Transverse colon (tissue), 4 donors: ENCODE results near the gene LRSAM1. TPM values are rescaled to one million over a fixed set of nuclear protein-coding genes. Genes with fewer than 3 reads are reported as not detected.

Experiments used
- DNase-seq: peaks from one replicate; pipeline ENCODE4 v3.0.0-alpha.2; 2019
- H3K27ac ChIP-seq, 4 donors: fragments of 200-600 bp; sonication (generic); 2 replicates each; pipeline ENCODE4 v1.5.1; 2016 to 2018; ENCODE audit warnings: inconsistent platforms in 4 of 4
- H3K27me3 ChIP-seq: fragments of 200-600 bp; sonication (generic); 2 replicates; pipeline ENCODE4 v1.5.1; 2017; ENCODE audit warnings: inconsistent platforms
- H3K36me3 ChIP-seq, 4 donors: fragments of 200-600 bp; sonication (generic); 2 replicates each; pipeline ENCODE4 v1.5.1; 2017 to 2019; ENCODE audit warnings: inconsistent platforms in 4 of 4
- H3K4me1 ChIP-seq, 4 donors: fragments of 200-600 bp; sonication (generic); 2 replicates each; pipeline ENCODE4 v1.5.1; 2017 to 2020; ENCODE audit warnings: inconsistent platforms in 4 of 4
- H3K4me3 ChIP-seq, 4 donors: fragments of 200-600 bp; sonication (generic); 1 replicate in 1 of 4; 2 replicates in 3 of 4; pipeline versions ENCODE4 v1.5.1 to v1.6.1; 2017 to 2019; ENCODE audit warnings: inconsistent platforms in 4 of 4
- H3K9me3 ChIP-seq, 2 donors: fragments of 200-600 bp; sonication (generic); 2 replicates each; pipeline ENCODE4 v1.5.1; 2017 to 2019; ENCODE audit warnings: inconsistent platforms in 2 of 2
- CTCF ChIP-seq, 5 experiments: fragments of 200-600 bp in 3 of 5; fragments of 450-650 bp in 2 of 5; sonication (generic) in 3 of 5; IDR thresholded peaks; 1 replicate in 2 of 5; 2 replicates in 3 of 5; pipeline ENCODE4 v1.5.1; 2016 to 2017; ENCODE audit warnings: antibody characterized with exemption in 5 of 5, inconsistent platforms in 3 of 5, mild to moderate bottlenecking in 2 of 5, moderate library complexity in 1 of 5
- EP300 ChIP-seq: sonication (generic); formaldehyde crosslinking; IDR thresholded peaks from one replicate; pipeline ENCODE4 v1.6.1; 2017; ENCODE audit warnings: antibody characterized with exemption, low read depth
- POLR2A ChIP-seq: fragments of 450-650 bp; IDR thresholded peaks from one replicate; pipeline ENCODE4 v1.6.1; 2016; ENCODE audit warnings: antibody characterized with exemption, mild to moderate bottlenecking, moderate library complexity
- POLR2AphosphoS5 ChIP-seq, 3 donors: sonication (generic); formaldehyde crosslinking; IDR thresholded peaks; one replicate each; pipeline ENCODE4 v1.6.1; 2016; ENCODE audit warnings: antibody characterized with exemption in 3 of 3
- WGBS, 2 donors: methylation state at CpG; one replicate each; pipeline ENCODE4 v1.1.5; 2018; ENCODE audit warnings: low coverage in 1 of 2; 5-methylcytosine and 5-hydroxymethylcytosine counted together
- in situ Hi-C, 4 donors: fragments of 200-750 bp; cut with MboI; loops; one replicate each; pipeline versions ENCODE4 v1.15.0 to v1.15.1; 2017; ENCODE audit warnings: low sequenced_read_pairs in 3 of 4, low pct_ligation_motif_present in 1 of 4, low pct_unique_long_range_greater_than_20kb in 1 of 4
- intact Hi-C: fragments of 100-400 bp; cut with DNase I; formaldehyde crosslinking; loops from one replicate; pipeline ENCODE4 v1.15.1; 2023; ENCODE audit warnings: low total_unique reads
- total RNA-seq, 4 donors: library from RNA; depleted of rRNA; stranded (reverse); fragments of >200 nt; gene quantifications; one replicate each; pipeline ENCODE4 v1.1.0, GENCODE V29; 2016

The LRSAM1 gene
- total RNA-seq, 4 donors from 2014 or later: 16.2 to 39.2 (median 26.2) TPM

GRCh38 chr9:127497656-127498290 is 46.5 kb downstream of the LRSAM1 start:
- TF ChIP-seq CTCF (IDR thresholded peaks at IDR 0.05) (no peak), EP300 (no peak), POLR2A (no peak), POLR2AphosphoS5 (IDR thresholded peaks at IDR 0.05) (no peak)
- Histone ChIP-seq H3K4me1 (peaks cover 0 to 21% (median 20%) of the 10 kb centered on the region in 4 donors), H3K27me3 (no peaks in the 10 kb centered on the region), H3K36me3 (peaks cover 0 to 8% (median 2%) of the 10 kb centered on the region in 4 donors), H3K9me3 (no peaks in the 10 kb centered on the region), H3K4me3 (no peak overlapping the region), H3K27ac (no peak overlapping the region)
- no peak for DNase-seq
- WGBS, 2 donors: 93% methylated on average over 13 of the region's 13 CpGs; no CpG with 5 or more reads in 1 of the 2 donors
- in situ Hi-C loops: no loop called here
- intact Hi-C loops: no loop called here

GRCh38 chr9:127498298-127498697 is 47.0 kb downstream of the LRSAM1 start:
- Histone ChIP-seq H3K4me1 (peaks cover 0 to 21% (median 20%) of the 10 kb centered on the region in 4 donors), H3K4me3 (no peak overlapping the region), H3K27ac (no peak overlapping the region), H3K27me3 (no peaks in the 10 kb centered on the region), H3K36me3 (peaks cover 0 to 8% (median 1%) of the 10 kb centered on the region in 4 donors), H3K9me3 (no peaks in the 10 kb centered on the region)
- no peak for DNase-seq
- TF ChIP-seq EP300: no peak
- no peak for TF ChIP-seq POLR2AphosphoS5 (IDR thresholded peaks at IDR 0.05)
- TF ChIP-seq POLR2A: no peak
- TF ChIP-seq CTCF (IDR thresholded peaks at IDR 0.05): no peak
- 81% methylated on average over 5 of the region's 5 CpGs; no CpG with 5 or more reads in 1 of the 2 donors for WGBS, 2 donors
- in situ Hi-C loops: no loop called here
- intact Hi-C loops: no loop called here

- in situ Hi-C loops (loop anchor here in 3 of 4 donors (5.0 to 25.0 kb wide), 3 partner anchors 84 to 237 kb away; partner anchors contain the start of gene TOR2A (in 1 of the 3)), intact Hi-C loops (loop anchor here (10.0 kb wide), 1 partner anchor 234 kb away; the partner anchor contains the start of gene TOR2A)
- Histone ChIP-seq H3K27ac (no peak overlapping the region), H3K9me3 (no peaks in the 10 kb centered on the region), H3K36me3 (peaks cover 0 to 8% (median 3%) of the 10 kb centered on the region in 4 donors), H3K27me3 (no peaks in the 10 kb centered on the region), H3K4me1 (peaks cover 0 to 11% (median 7%) of the 10 kb centered on the region in 4 donors), H3K4me3 (no peak overlapping the region)
- DNase-seq: no peak
- 92% methylated on average over 5 of the region's 6 CpGs; no CpG with 5 or more reads in 1 of the 2 donors for WGBS, 2 donors
- TF ChIP-seq EP300 (no peak), CTCF (IDR thresholded peaks at IDR 0.05) (no peak), POLR2AphosphoS5 (IDR thresholded peaks at IDR 0.05) (no peak), POLR2A (no peak)
These were observed 49.1 kb downstream of the LRSAM1 start for GRCh38 chr9:127500399-127500798.

- no peak overlapping the region for H3K4me3 ChIP-seq
- no peaks in the 10 kb centered on the region for H3K9me3 ChIP-seq
- H3K27ac ChIP-seq: no peak overlapping the region
- no peaks in the 10 kb centered on the region for H3K27me3 ChIP-seq
- WGBS, 2 donors: 88 to 100% methylated on average over 2 to 7 of the region's 9 CpGs
- H3K4me1 ChIP-seq: peaks cover 0 to 6% (median 2%) of the 10 kb centered on the region in 4 donors
- H3K36me3 ChIP-seq: peaks cover 0 to 8% (median 4%) of the 10 kb centered on the region in 4 donors
- TF ChIP-seq CTCF (IDR thresholded peaks at IDR 0.05): no peak
- intact Hi-C loops (loop anchor here (10.0 kb wide), 1 partner anchor 234 kb away; the partner anchor contains the start of gene TOR2A), in situ Hi-C loops (loop anchor here in 3 of 4 donors (5.0 to 25.0 kb wide), 3 partner anchors 84 to 236 kb away; partner anchors contain the start of gene TOR2A (in 1 of the 3))
- no peak for DNase-seq
These were observed 49.6 kb downstream of the LRSAM1 start for GRCh38 chr9:127500862-127501261.
